ENCODE measurements around the gene CCDC171.

CCDC171 gene

DNA sequence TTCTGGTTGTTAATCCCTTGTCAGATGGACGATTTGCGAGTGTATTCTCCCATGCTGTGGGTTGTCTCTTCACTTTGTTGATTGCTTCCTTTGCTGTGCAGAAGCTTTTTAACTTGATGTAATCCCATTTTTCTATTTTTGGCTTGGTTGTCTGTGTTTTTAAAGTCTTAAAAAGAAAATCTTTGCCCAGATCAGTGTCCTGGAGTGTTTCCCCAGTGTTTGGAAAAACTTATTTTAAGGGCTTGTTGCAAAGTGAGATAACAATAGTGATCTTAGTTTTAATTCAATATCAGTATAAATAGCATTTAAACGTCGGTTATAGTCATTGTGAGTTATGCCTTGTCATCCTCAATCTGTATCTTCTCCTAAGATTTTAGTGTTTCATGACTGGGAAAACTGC lies 329.5 kb downstream of the CCDC171 start:
- Histone ChIP-seq H3K9me3 (no peaks in the 10 kb centered on the region), H3K27me3 (no peaks in the 10 kb centered on the region), H3K4me3 (ENCODE audit: low read depth, low read length) (no peak overlapping the region), H3K36me3 (no peaks in the 10 kb centered on the region), H3K4me1 (peaks cover 5% of the 10 kb centered on the region; the same call in 1 of the 2 replicates)
- no peak for DNase-seq
- TF ChIP-seq, protein P1, sequence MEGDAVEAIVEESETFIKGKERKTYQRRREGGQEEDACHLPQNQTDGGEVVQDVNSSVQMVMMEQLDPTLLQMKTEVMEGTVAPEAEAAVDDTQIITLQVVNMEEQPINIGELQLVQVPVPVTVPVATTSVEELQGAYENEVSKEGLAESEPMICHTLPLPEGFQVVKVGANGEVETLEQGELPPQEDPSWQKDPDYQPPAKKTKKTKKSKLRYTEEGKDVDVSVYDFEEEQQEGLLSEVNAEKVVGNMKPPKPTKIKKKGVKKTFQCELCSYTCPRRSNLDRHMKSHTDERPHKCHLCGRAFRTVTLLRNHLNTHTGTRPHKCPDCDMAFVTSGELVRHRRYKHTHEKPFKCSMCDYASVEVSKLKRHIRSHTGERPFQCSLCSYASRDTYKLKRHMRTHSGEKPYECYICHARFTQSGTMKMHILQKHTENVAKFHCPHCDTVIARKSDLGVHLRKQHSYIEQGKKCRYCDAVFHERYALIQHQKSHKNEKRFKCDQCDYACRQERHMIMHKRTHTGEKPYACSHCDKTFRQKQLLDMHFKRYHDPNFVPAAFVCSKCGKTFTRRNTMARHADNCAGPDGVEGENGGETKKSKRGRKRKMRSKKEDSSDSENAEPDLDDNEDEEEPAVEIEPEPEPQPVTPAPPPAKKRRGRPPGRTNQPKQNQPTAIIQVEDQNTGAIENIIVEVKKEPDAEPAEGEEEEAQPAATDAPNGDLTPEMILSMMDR (IDR thresholded peaks at IDR 0.05; ENCODE audit: low read depth, low read length) = no peak

DNA sequence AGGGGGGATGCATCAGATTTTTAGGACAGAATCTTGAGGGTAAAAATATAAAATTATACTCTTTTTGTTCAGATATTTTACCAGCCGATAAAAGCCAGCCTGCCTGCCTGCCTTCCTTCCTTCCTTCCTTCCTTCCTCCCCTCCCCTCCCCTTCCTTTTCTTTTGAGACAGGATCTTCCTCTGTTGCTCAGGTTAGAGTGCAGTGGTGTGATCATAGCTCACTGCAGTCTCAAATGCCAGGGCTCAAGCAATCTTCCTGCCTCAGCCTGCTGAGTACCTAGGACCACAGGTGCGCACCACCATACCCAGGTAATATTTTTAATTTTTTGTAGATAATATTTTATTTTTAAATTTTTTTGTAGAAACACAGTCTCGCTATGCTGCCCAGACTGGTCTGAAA lies 330.0 kb downstream of the CCDC171 start:
- no peaks in the 10 kb centered on the region for H3K27me3 ChIP-seq
- no peak overlapping the region for H3K4me3 ChIP-seq (ENCODE audit: low read depth, low read length)
- H3K9me3 ChIP-seq = no peaks in the 10 kb centered on the region
- H3K36me3 ChIP-seq = no peaks in the 10 kb centered on the region
- peaks cover 5% of the 10 kb centered on the region; the same call in 1 of the 2 replicates for H3K4me1 ChIP-seq
- DNase-seq = no peak
- TF ChIP-seq, protein P1 (IDR thresholded peaks at IDR 0.05; ENCODE audit: low read depth, low read length) = no peak

DNA sequence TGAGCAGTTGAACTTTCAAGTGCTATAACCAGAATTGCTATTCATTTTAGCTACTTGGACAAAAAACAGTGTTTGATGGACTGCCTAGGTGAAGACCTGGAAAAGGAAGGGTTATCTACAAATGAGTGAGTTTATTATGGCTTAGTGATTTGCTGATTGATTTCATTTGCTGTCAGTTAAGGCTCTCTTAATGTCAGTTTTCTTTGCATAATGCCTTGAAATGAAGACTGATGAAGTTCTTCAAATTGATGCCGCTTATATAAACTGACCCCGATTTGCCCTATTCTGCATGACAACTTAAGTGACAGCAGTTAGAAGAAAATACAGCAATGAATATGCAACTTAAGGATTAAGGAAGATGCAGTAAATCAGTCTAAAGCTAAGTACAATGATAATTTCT lies 332.6 kb downstream of the CCDC171 start:
- no peak for DNase-seq
- TF ChIP-seq, protein P1 (IDR thresholded peaks at IDR 0.05; ENCODE audit: low read depth, low read length) = no peak

DNA sequence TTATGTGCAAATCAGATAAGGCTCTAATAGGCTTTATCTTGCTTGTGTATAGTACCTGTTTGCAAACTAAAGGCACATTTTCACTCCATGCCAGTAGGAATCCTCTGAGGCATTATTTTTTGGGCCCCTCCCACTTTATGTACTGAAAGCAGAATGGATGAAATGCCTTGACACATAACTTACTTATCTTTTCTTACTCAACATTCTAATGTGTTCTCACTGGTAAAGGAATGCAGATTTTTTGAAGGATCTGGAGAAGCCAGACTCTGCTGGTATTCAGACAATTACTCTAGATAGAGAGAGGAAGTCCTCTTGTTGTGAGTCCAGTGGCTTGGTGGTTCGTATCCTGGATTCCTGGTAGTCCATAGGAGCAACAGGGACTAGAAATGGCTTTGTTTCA lies 336.7 kb downstream of the CCDC171 start:
- Histone ChIP-seq H3K4me1 (no peaks in the 10 kb centered on the region), H3K27me3 (no peaks in the 10 kb centered on the region), H3K4me3 (ENCODE audit: low read depth, low read length) (no peak overlapping the region), H3K36me3 (no peaks in the 10 kb centered on the region), H3K9me3 (no peaks in the 10 kb centered on the region)
- no peak for DNase-seq
- TF ChIP-seq, protein P1 (IDR thresholded peaks at IDR 0.05; ENCODE audit: low read depth, low read length) = no peak

More for the DNA sequence above, 332.6 kb downstream of the CCDC171 start:
- Histone ChIP-seq H3K4me1 (peaks cover 5% of the 10 kb centered on the region; the same call in 1 of the 2 replicates), H3K4me3 (ENCODE audit: low read depth, low read length) (no peak overlapping the region), H3K27me3 (no peaks in the 10 kb centered on the region), H3K9me3 (no peaks in the 10 kb centered on the region), H3K36me3 (no peaks in the 10 kb centered on the region)

DNA sequence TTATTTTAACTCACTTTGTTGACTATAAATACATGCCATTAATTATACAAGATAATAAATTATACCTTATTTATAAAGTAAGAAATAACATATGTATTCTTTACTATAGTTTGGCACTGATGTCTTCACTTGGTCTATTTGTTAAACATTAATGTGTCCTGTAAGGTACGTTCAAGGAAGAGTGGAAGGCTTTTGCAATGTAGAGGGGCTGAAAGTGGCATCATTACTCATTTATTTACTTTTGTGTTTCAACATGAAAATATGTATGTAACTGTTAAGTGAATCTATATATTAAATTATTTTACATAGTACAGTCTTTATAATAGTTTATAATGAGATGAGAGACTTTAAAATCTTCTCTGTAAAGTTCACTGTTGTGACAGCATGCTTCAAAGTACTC lies 348.7 kb downstream of the CCDC171 start:
- no peak overlapping the region for H3K4me3 ChIP-seq (ENCODE audit: low read depth, low read length)
- no peaks in the 10 kb centered on the region for H3K27me3 ChIP-seq
- DNase-seq = no peak
- H3K9me3 ChIP-seq = no peaks in the 10 kb centered on the region
- no peaks in the 10 kb centered on the region for H3K4me1 ChIP-seq
- TF ChIP-seq, protein P1 (IDR thresholded peaks at IDR 0.05; ENCODE audit: low read depth, low read length) = no peak
- no peaks in the 10 kb centered on the region for H3K36me3 ChIP-seq

DNA sequence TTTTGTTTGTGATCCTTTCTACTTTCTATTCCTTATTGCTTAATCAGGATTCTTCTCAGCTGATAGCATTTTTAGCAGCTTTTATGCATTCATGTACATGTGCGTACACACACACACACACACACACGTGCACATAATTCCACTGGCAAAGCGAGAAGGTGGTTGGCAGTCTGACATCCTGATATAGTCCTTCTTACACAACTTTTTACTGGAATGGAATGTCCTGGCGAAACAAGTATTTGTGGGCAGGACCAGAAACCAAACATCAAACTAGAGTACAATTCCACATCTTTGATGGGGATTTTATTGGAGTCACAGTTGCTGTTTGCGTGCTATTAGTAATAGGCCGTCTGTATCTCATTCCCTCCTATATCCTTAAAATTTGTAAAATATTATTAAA lies 356.5 kb downstream of the CCDC171 start:
- DNase-seq = no peak
- no peaks in the 10 kb centered on the region for H3K27me3 ChIP-seq
- H3K9me3 ChIP-seq = no peaks in the 10 kb centered on the region
- no peaks in the 10 kb centered on the region for H3K36me3 ChIP-seq
- H3K4me1 ChIP-seq = no peaks in the 10 kb centered on the region
- TF ChIP-seq, protein P1 (IDR thresholded peaks at IDR 0.05; ENCODE audit: low read depth, low read length) = no peak
- no peak overlapping the region for H3K4me3 ChIP-seq (ENCODE audit: low read depth, low read length)

Data from BE2C (cell line).